ENCODE results near the gene SPAG16. TPM values are rescaled to one million over a fixed set of nuclear protein-coding genes. Genes with fewer than 3 reads are reported as not detected.

Gene SPAG16
- total RNA-seq, 1 experiment from 2014 or later: 42.8 TPM

- in situ Hi-C loops (cut with HindIII; ENCODE audit: low sequenced_read_pairs): no loop called here
- DNase-seq (ENCODE audit: low spot score): no peak
Measured at GRCh38 chr2:214077727-214078126, 793.5 kb downstream of the SPAG16 start.

DNA sequence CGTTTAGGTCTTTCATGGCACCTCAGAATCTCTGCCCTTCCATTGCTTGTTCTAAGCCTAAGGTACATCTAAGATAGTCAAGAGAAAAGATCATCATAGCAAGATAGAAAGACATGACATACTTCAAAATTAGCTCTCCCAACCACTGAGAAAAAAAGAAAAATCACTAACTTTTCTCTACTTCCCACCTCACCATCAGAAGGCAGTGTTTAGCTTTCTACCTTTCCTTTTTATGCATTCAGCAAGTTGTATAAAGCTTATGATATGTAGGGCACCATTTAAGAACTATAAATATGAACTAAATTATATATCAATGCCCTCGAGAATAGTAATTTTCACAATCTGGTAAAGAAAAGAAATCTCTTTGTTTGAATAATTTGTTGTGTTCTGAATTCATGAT, 794.8 kb downstream of the SPAG16 start:
- DNase-seq (ENCODE audit: low spot score): no peak
- in situ Hi-C loops (cut with HindIII; ENCODE audit: low sequenced_read_pairs): no loop called here

GRCh38 chr2:214088536-214088935, 804.3 kb downstream of the SPAG16 start:
- DNase-seq (ENCODE audit: low spot score): no peak
- in situ Hi-C loops (cut with HindIII; ENCODE audit: low sequenced_read_pairs): no loop called here

DNA sequence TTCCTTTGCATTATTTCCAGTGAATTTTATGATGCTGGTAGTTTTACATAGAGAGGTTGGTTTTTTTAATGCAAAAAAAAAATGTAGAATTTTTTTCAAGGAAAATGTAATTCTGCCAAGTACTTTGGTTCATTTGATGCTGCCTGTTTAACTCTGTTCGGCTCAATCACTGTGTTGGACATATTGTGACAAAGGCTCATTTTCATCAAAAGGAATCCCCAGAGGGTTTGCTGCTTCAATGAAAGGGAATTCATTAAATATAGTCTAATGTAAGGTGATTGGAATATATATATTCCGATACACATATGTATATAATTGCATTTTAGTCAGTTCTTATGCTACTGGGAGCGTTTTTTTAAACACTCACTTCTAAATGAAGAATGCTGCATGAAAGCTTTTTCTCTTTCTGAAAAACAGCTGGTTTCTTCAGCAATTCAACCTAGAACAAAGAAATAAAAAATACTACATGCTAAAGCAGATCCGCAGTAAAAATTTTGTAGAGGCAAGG, 812.0 kb downstream of the SPAG16 start:
- no peak for DNase-seq (ENCODE audit: low spot score)
- in situ Hi-C loops (cut with HindIII; ENCODE audit: low sequenced_read_pairs): no loop called here

DNA sequence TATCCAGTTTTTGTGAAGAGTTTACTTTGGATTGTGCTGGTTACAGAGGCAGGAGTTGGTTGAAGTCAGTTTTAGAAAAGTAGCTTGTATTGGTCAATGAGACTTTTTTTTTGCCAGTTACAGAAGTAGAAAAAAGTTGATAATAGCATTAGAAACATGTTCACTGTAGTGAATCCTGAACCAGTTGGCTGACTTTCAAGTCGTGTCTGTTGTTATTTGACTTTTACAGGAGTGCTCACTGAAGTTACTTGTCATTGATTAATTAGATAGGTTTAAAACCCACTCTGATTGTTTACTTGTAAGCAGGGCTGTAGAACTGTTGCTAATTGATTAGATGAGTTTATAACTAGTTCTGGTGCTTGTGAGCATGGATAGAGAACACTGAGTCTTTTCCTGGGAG, 814.5 kb downstream of the SPAG16 start:
- no peak for DNase-seq (ENCODE audit: low spot score)
- in situ Hi-C loops (cut with HindIII; ENCODE audit: low sequenced_read_pairs): no loop called here

DNA sequence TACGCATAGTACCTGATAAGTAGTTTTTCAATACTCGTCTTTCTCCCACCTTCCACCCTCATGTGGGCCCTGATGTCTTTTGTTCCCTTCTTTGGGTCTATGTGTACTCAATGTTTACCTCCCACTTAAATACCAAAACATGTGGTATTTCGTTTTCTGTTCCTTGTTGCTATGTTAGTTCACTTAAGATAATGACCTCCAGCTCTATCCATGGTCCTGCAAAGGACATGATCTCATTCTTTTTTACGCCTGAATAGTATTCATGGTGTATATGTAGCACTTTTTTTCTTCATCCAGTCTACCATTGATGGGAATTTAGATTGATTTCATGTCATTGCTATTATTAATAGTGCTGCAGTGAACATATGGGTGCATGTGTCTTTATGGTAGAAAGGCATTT, 816.2 kb downstream of the SPAG16 start:
- in situ Hi-C loops (cut with HindIII; ENCODE audit: low sequenced_read_pairs): no loop called here

DNA sequence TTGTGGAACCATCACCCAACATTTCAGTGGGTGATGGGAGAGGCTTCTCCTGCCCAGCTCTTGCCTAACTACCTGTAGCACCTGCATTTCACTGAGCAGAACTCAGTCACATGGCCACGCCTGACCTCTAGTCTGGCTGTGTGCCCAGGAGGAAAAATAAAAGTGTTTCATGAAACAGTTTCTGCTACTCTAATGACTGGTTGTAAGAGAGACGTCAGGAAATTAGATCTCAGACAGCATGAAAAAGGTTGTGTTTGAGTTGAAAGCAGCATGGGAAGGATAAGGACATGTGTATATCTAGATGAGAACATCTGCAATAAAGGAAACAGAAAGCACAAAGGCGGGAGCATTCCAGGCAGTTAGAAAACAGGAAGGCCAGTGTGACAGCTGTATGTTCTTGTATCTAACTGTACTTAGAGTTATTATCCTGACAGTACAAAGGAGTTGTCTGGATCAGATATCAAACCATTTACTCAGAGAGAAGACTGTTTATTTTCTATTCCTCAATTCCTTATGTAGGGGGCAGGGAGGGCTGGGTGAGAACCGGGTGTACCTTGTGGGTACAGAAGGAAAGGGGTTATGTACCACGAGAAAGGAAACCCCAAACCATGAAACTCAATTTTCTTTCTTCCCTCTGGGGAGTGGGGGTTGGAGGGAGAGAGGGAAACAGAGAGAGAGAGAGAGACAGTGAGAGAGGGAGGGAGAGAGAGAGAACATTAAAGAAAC, 819.2 kb downstream of the SPAG16 start:
- DNase-seq (ENCODE audit: low spot score): no peak
- in situ Hi-C loops (cut with HindIII; ENCODE audit: low sequenced_read_pairs): no loop called here

More for the DNA sequence above, 816.2 kb downstream of the SPAG16 start:
- no peak for DNase-seq (ENCODE audit: low spot score)

GRCh38 chr2:214104219-214104618, 820.0 kb downstream of the SPAG16 start:
- no peak for DNase-seq (ENCODE audit: low spot score)
- in situ Hi-C loops (cut with HindIII; ENCODE audit: low sequenced_read_pairs): no loop called here

DNA sequence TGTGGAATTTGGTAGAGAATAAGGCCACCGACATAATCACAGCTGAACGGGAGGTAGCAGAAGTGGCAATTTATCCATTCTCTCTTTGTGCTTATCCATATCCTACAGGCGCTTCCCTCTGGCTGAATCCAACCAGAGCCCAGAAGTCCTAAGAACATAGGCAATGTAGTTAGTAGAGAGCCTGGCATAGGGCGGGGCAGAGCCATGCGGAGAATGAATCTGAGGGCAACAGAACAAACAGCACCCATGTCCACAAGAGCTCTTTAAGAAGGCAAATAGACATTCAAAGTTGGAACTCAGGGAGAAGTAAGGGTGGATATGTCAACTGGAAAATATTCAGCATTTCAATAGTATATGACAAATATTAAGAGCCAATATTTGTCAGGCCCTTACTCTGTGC, 820.7 kb downstream of the SPAG16 start:
- DNase-seq (ENCODE audit: low spot score): no peak

DNA sequence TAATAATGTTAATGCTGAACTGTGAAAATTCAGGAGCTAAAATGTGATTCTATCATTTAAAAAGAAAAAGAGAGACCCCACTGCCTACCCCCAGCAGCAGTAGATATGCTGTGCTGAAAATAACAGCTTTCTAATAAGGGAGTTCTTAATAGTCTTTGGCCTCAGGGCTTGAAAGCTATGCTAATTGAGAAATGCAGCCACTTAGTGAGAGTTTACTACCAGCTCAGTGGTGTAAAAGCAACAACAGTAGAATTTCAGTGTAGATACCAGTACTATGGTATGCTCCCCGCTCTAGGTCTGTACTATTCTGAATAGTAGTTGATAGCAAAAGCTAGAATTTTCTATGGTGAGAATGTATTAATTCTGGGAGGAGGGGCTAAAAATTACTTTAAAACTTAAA, 823.5 kb downstream of the SPAG16 start:
- DNase-seq (ENCODE audit: low spot score): no peak
- in situ Hi-C loops (cut with HindIII; ENCODE audit: low sequenced_read_pairs): no loop called here

More for the DNA sequence above, 820.7 kb downstream of the SPAG16 start:
- in situ Hi-C loops (cut with HindIII; ENCODE audit: low sequenced_read_pairs): no loop called here

- DNase-seq (ENCODE audit: low spot score): no peak
- in situ Hi-C loops (cut with HindIII; ENCODE audit: low sequenced_read_pairs): no loop called here
Measured at GRCh38 chr2:214108598-214108997, 824.3 kb downstream of the SPAG16 start.

DNA sequence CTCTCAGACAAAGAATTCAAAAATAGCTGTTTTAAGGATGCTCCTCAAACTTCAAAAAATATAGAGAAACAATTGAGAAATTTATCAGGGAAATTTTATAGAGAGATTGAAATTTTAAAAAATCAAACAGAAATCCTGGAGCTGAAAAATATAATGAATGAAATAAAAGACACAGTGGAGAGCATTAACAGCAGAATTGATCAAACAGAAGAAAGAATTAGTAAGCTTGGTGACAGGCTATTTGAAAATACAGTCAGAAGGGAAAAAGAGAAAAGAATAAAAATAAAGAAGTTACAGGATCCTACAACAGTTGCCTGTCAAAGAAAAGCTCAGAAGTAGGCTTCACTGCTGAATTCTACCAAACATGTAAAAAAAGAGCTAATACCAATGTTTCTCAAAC, 832.8 kb downstream of the SPAG16 start:
- no peak for DNase-seq (ENCODE audit: low spot score)
- in situ Hi-C loops (cut with HindIII; ENCODE audit: low sequenced_read_pairs): no loop called here

GRCh38 chr2:214126135-214126534, 841.9 kb downstream of the SPAG16 start:
- in situ Hi-C loops (cut with HindIII; ENCODE audit: low sequenced_read_pairs): no loop called here
- DNase-seq (ENCODE audit: low spot score): no peak

DNA sequence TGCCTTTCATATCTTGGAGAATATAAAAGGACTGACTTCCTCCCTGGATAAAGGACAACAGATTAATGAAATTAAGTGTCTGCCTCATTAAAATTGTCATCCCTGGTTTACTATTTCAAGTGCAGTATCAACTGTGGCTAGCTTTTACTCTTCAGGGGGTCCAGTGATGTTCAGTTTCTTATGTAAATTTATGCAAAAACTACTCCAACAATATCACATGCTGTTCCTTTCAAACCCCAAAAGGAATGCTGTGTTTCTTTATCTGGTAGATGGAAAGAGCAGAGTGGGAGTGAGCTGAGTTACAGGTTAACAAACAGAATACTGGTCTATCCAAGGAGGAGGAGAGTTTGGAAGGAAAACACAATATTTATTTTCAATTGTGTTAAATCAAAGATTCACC, 842.9 kb downstream of the SPAG16 start:
- in situ Hi-C loops (cut with HindIII; ENCODE audit: low sequenced_read_pairs): no loop called here
- no peak for DNase-seq (ENCODE audit: low spot score)

GRCh38 chr2:214127571-214127970, 843.3 kb downstream of the SPAG16 start:
- in situ Hi-C loops (cut with HindIII; ENCODE audit: low sequenced_read_pairs): no loop called here
- DNase-seq (ENCODE audit: low spot score): no peak

DNA sequence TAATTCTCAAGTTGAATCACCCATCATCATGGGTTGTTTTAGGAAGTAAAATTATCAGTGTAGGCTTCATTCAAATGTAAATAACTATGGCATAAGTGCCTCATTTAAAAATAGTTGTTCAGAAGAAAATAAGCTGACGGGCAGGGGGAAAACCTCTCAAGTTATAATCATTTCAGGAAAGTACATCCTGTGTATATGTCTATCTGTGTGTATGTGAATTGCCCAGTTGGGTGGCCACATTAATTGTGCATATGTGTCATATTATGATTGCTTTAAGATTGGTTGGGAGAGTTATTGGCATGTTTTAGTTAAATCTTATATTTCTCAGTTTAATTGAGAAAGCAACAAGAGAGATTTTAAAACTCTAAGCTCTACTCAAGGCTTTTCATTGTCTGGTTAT, 843.8 kb downstream of the SPAG16 start:
- DNase-seq (ENCODE audit: low spot score): no peak
- in situ Hi-C loops (cut with HindIII; ENCODE audit: low sequenced_read_pairs): no loop called here

GRCh38 chr2:214130114-214130513, 845.9 kb downstream of the SPAG16 start:
- DNase-seq (ENCODE audit: low spot score): no peak
- in situ Hi-C loops (cut with HindIII; ENCODE audit: low sequenced_read_pairs): no loop called here

GRCh38 chr2:214135966-214136365, 851.7 kb downstream of the SPAG16 start:
- no peak for DNase-seq (ENCODE audit: low spot score)
- in situ Hi-C loops (cut with HindIII; ENCODE audit: low sequenced_read_pairs): no loop called here

GRCh38 chr2:214138779-214139178, 854.5 kb downstream of the SPAG16 start:
- in situ Hi-C loops (cut with HindIII; ENCODE audit: low sequenced_read_pairs): no loop called here
- DNase-seq (ENCODE audit: low spot score): no peak

GRCh38 chr2:214139630-214140284, 855.5 kb downstream of the SPAG16 start:
- in situ Hi-C loops (cut with HindIII; ENCODE audit: low sequenced_read_pairs): no loop called here
- DNase-seq (ENCODE audit: low spot score): no peak

GRCh38 chr2:214156971-214157370, 872.7 kb downstream of the SPAG16 start:
- in situ Hi-C loops (cut with HindIII; ENCODE audit: low sequenced_read_pairs): no loop called here
- DNase-seq (ENCODE audit: low spot score): no peak

Data from G401 (cell line).